H54 (cell line): ENCODE data around the gene HK1.

ENCODE experiments used
- DNase-seq: peaks from one replicate; pipeline ENCODE4 v3.0.0; 2011; ENCODE audit warnings: low spot score, mixed read lengths; ENCODE audit not compliant: insufficient read length
- FAIRE-seq: peaks from 3 replicates; lab custom pipeline; 2011; peaks lifted over from hg19 to GRCh38; lab: Jason Lieb, UNC
- POLR2A ChIP-seq: IDR thresholded peaks from 2 replicates; pipeline ENCODE4 v1.6.1; 2011; ENCODE audit warnings: low read depth, mild to moderate bottlenecking, low read length

Gene HK1

GRCh38 chr10:69414036-69415018 lies 136.0 kb downstream of the HK1 start:
- FAIRE-seq (no peak), DNase-seq (no peak)
- no peak for TF ChIP-seq POLR2A

- no peak for TF ChIP-seq POLR2A
- no peak for FAIRE-seq
- no peak for DNase-seq
Observed at GRCh38 chr10:69415049-69415448, 136.8 kb downstream of the HK1 start.

- TF ChIP-seq POLR2A: no peak
- DNase-seq (no peak), FAIRE-seq (no peak)
Observed at GRCh38 chr10:69415951-69416350, 137.7 kb downstream of the HK1 start.

GRCh38 chr10:69416695-69417094 lies 138.4 kb downstream of the HK1 start, which contains the start of gene TACR2:
Gene TACR2, minus strand, starts transcription at chr10:69416918. Its CDS starts 595 bp downstream, at chr10:69416323.
- FAIRE-seq (no peak), DNase-seq (no peak)
- TF ChIP-seq POLR2A: no peak

- DNase-seq (no peak), FAIRE-seq (no peak)
- TF ChIP-seq POLR2A: no peak
Observed at GRCh38 chr10:69417542-69417941, 139.2 kb downstream of the HK1 start.

GRCh38 chr10:69418052-69418752 lies 139.9 kb downstream of the HK1 start:
- TF ChIP-seq POLR2A: no peak
- DNase-seq (no peak), FAIRE-seq (no peak)

GRCh38 chr10:69419096-69419743 lies 140.9 kb downstream of the HK1 start:
- FAIRE-seq: no peak
- no peak for DNase-seq
- no peak for TF ChIP-seq POLR2A

- TF ChIP-seq POLR2A: no peak
- FAIRE-seq: no peak
- DNase-seq: no peak
Observed at GRCh38 chr10:69419744-69420126, 141.4 kb downstream of the HK1 start.

- no peak for FAIRE-seq
- no peak for TF ChIP-seq POLR2A
- no peak for DNase-seq
Observed at GRCh38 chr10:69421611-69422308, 143.5 kb downstream of the HK1 start.

GRCh38 chr10:69422676-69423075 lies 144.4 kb downstream of the HK1 start:
- TF ChIP-seq POLR2A: no peak
- DNase-seq (no peak), FAIRE-seq (no peak)

GRCh38 chr10:69425041-69425440 lies 146.7 kb downstream of the HK1 start:
- TF ChIP-seq POLR2A: no peak
- DNase-seq (no peak), FAIRE-seq (no peak)

- FAIRE-seq: no peak
- DNase-seq: no peak
- TF ChIP-seq POLR2A: no peak
Observed at GRCh38 chr10:69425511-69426298, 147.4 kb downstream of the HK1 start.

GRCh38 chr10:69426376-69426727 lies 148.1 kb downstream of the HK1 start:
- DNase-seq (no peak), FAIRE-seq (no peak)
- TF ChIP-seq POLR2A: no peak
